ENCODE measurements around the gene TNFAIP2. TPM values are rescaled to one million over a fixed set of nuclear protein-coding genes. Genes with fewer than 3 reads are reported as not detected.

TNFAIP2 gene, protein sequence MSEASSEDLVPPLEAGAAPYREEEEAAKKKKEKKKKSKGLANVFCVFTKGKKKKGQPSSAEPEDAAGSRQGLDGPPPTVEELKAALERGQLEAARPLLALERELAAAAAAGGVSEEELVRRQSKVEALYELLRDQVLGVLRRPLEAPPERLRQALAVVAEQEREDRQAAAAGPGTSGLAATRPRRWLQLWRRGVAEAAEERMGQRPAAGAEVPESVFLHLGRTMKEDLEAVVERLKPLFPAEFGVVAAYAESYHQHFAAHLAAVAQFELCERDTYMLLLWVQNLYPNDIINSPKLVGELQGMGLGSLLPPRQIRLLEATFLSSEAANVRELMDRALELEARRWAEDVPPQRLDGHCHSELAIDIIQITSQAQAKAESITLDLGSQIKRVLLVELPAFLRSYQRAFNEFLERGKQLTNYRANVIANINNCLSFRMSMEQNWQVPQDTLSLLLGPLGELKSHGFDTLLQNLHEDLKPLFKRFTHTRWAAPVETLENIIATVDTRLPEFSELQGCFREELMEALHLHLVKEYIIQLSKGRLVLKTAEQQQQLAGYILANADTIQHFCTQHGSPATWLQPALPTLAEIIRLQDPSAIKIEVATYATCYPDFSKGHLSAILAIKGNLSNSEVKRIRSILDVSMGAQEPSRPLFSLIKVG
- total RNA-seq: 55.1 and 59.1 TPM in 2 replicates

GRCh38 chr14:103122947-103123633 is at the start of gene TNFAIP2:
Gene TNFAIP2 (plus strand): TSS chr14:103123461. CDS start chr14:103126458, 2,997 bp downstream.

DNA sequence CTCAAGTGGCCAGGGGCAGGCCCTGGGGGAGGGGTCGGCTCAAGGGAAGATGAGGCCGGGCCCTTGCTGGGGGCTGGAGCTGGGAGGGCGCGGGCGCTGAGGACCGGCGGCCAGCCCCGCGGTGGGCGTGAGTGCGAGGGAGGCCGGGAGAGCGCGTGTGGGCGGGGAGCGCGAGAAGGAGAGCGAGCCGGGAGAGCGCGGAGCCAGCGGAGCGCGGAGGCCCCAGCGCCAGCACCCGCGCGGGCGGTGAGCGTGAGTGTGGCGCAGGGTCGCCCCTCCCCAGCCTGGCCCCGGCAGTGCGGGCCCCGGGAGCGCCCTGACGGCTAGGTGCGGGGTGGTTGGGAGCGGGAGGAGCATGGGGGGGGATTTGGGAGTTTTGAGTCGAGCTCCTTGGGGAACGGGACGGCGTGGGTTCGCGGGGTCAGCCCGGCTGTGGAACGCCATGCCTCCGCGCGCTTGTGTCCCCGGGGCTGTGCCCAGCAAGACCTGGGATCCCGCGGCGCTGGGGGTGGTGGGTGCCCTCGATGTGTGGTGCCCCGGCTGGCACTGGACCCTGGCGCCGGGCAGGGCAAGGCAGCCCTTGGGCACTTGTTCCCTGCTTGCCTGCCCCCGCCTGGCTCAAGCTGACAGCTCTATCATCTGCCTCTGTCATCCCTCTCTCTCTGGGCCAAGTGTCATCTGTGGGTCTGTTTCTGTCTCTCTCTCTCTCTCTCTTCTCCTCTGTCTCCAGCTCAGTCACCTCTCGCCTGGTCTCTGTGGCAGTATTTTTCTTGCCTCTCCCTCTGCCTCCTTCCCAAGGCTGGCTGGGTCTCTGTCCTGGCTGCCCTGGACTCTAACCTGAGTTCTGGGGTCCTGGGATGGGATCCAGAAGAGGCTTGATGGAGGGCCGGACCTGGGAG is 39.0 kb upstream of the TNFAIP2 start, which contains the start of gene LBHD2:
TSS of gene LBHD2 (plus strand) at position 190 of the 899 bp plus-strand sequence. CDS start 1,803 bp downstream, outside the sequence.

GRCh38 chr14:103094406-103095209 is 28.7 kb upstream of the TNFAIP2 start, which contains the start of gene EXOC3L4:
Gene EXOC3L4 (plus strand): TSS chr14:103094725. CDS start chr14:103100220, 5,495 bp downstream.

Other genes starting within 250 kb of the TNFAIP2 start
- under 0.01 and 0.09 TPM in 2 replicates for gene AMN, start 200.8 kb upstream of the TNFAIP2 start, total RNA-seq
- gene CDC42BPB, start 65.9 kb upstream of the TNFAIP2 start, total RNA-seq: 60.5 and 71.7 TPM in 2 replicates
- gene LBHD2, start 39.3 kb upstream of the TNFAIP2 start, total RNA-seq: not detected in 2 replicates
- 0.32 and 1.3 TPM in 2 replicates for gene EXOC3L4, start 28.7 kb upstream of the TNFAIP2 start, total RNA-seq
- gene EIF5, start 210.8 kb downstream of the TNFAIP2 start, total RNA-seq: 152 and 330 TPM in 2 replicates

Data from bronchial smooth muscle cell (primary cell).